H1 (cell line): ENCODE results near the gene CACNB4. TPM values are rescaled to one million over a fixed set of nuclear protein-coding genes. Genes with fewer than 3 reads are reported as not detected.

Source experiments
- TAF1 ChIP-seq: IDR thresholded peaks from 2 replicates; pipeline ENCODE4 v1.6.1; 2011; ENCODE audit warnings: mild to moderate bottlenecking, low read depth, low read length
- polyA plus RNA-seq, 7 experiments: library from polyadenylated mRNA; depleted of rRNA in 3 of 7; stranded (reverse) in 5 of 7; unstranded in 2 of 7; fragments of >200 nt in 5 of 7; fragments of 200-250 nt in 2 of 7; gene quantifications; 1 replicate in 5 of 7; 2 replicates in 1 of 7; 4 replicates in 1 of 7; pipeline versions ENCODE4 v1.2.1 to v1.2.3, GENCODE V29; 2011 to 2013; ENCODE audit warnings: missing spikeins in 2 of 7, mixed read lengths in 2 of 7
- total RNA-seq: library from RNA; stranded (reverse); fragmentation: NEBNext Ultra II Directional; extraction: Animal tissue kit (Norgen Biotek cat#: 25700); gene quantifications from 2 replicates; pipeline ENCODE4 v1.2.1, GENCODE V29; 2021

Gene CACNB4
- total and polyA plus RNA-seq, 2 of the 8 experiments (the other 6 are each of a cell fraction or from before 2014, with no cell fraction given), result 2.0 to 4.0 TPM

GRCh38 chr2:151853070-151853758 lies 245.6 kb downstream of the CACNB4 start (continued):
- no peak for TF ChIP-seq TAF1
- TF ChIP-seq, all 59 proteins: peak for 0
